ENCODE data around the gene DIAPH2. TPM values are rescaled to one million over a fixed set of nuclear protein-coding genes. Genes with fewer than 3 reads are reported as not detected.

DIAPH2 gene
- polyA plus RNA-seq, 1 experiment = 3.1 TPM

- TF ChIP-seq CTCF (IDR thresholded peaks at IDR 0.05; ENCODE audit: insufficient read depth, low read depth, low read length) = no peak
- POLR2A ChIA-PET = no interaction called here
- CTCF ChIA-PET = no interaction called here
- Histone ChIP-seq H3K27me3 (ENCODE audit: control insufficient read depth, insufficient read depth, low read length) (no peaks in the 10 kb centered on the region), H3K4me3 (ENCODE audit: low read depth, low read length) (no peak overlapping the region), H3K36me3 (ENCODE audit: control insufficient read depth, insufficient read depth, low read length) (no peaks in the 10 kb centered on the region)
- DNase-seq (ENCODE audit: low read depth) = no peak
Observed at GRCh38 chrX:96792047-96792446, 107.4 kb downstream of the DIAPH2 start.

- TF ChIP-seq CTCF (IDR thresholded peaks at IDR 0.05; ENCODE audit: insufficient read depth, low read depth, low read length) = no peak
- Histone ChIP-seq H3K4me3 (ENCODE audit: low read depth, low read length) (no peak overlapping the region), H3K36me3 (ENCODE audit: control insufficient read depth, insufficient read depth, low read length) (no peaks in the 10 kb centered on the region), H3K27me3 (ENCODE audit: control insufficient read depth, insufficient read depth, low read length) (no peaks in the 10 kb centered on the region)
- CTCF ChIA-PET = interaction anchor here (0.7 kb wide), 1 partner anchor 405 kb away, joined by 3 read pairs; no protein-coding TSS in a partner anchor
- DNase-seq (ENCODE audit: low read depth) = no peak
- POLR2A ChIA-PET = no interaction called here
Observed at GRCh38 chrX:96798982-96799381, 114.3 kb downstream of the DIAPH2 start.

GRCh38 chrX:96807318-96807717 is 122.7 kb downstream of the DIAPH2 start:
- no peak for TF ChIP-seq CTCF (IDR thresholded peaks at IDR 0.05; ENCODE audit: insufficient read depth, low read depth, low read length)
- no peak for DNase-seq (ENCODE audit: low read depth)
- POLR2A ChIA-PET = no interaction called here
- Histone ChIP-seq H3K36me3 (ENCODE audit: control insufficient read depth, insufficient read depth, low read length) (no peaks in the 10 kb centered on the region), H3K4me3 (ENCODE audit: low read depth, low read length) (no peak overlapping the region), H3K27me3 (ENCODE audit: control insufficient read depth, insufficient read depth, low read length) (no peaks in the 10 kb centered on the region)
- CTCF ChIA-PET = no interaction called here

- no peak overlapping the region for H3K4me3 ChIP-seq (ENCODE audit: low read depth, low read length)
- ChIA-PET POLR2A (no interaction called here), CTCF (no interaction called here)
- no peaks in the 10 kb centered on the region for H3K36me3 ChIP-seq (ENCODE audit: control insufficient read depth, insufficient read depth, low read length)
- no peaks in the 10 kb centered on the region for H3K27me3 ChIP-seq (ENCODE audit: control insufficient read depth, insufficient read depth, low read length)
- no peak for DNase-seq (ENCODE audit: low read depth)
- TF ChIP-seq CTCF (IDR thresholded peaks at IDR 0.05; ENCODE audit: insufficient read depth, low read depth, low read length) = no peak
Observed at GRCh38 chrX:96820935-96821334, 136.3 kb downstream of the DIAPH2 start.

GRCh38 chrX:96824166-96824565 is 139.5 kb downstream of the DIAPH2 start:
- ChIA-PET CTCF (no interaction called here), POLR2A (no interaction called here)
- no peak for DNase-seq (ENCODE audit: low read depth)
- no peaks in the 10 kb centered on the region for H3K27me3 ChIP-seq (ENCODE audit: control insufficient read depth, insufficient read depth, low read length)
- no peak overlapping the region for H3K4me3 ChIP-seq (ENCODE audit: low read depth, low read length)
- TF ChIP-seq CTCF (IDR thresholded peaks at IDR 0.05; ENCODE audit: insufficient read depth, low read depth, low read length) = no peak
- no peaks in the 10 kb centered on the region for H3K36me3 ChIP-seq (ENCODE audit: control insufficient read depth, insufficient read depth, low read length)
